Coronary artery (tissue), 2 donors: Measurements from ENCODE around the gene CEBPA.

Experiments used
- DNase-seq: peaks from one replicate; pipeline ENCODE4 v3.0.0-alpha.2; 2017; ENCODE audit warnings: low spot score
- H3K27ac ChIP-seq, 2 donors: fragments of 200-600 bp; sonication (generic); one replicate each; pipeline ENCODE4 v1.5.1; 2016 to 2019
- H3K4me3 ChIP-seq: fragments of 200-600 bp; sonication (generic); 2 replicates; pipeline ENCODE4 v1.5.1; 2016; ENCODE audit warnings: mild to moderate bottlenecking, moderate library complexity
- TF ChIP-seq, protein P1 (sequence below): fragments of 200-600 bp; sonication (generic); IDR thresholded peaks from one replicate; pipeline ENCODE4 v1.5.1; 2019; ENCODE audit warnings: antibody characterized with exemption

The CEBPA gene

DNA sequence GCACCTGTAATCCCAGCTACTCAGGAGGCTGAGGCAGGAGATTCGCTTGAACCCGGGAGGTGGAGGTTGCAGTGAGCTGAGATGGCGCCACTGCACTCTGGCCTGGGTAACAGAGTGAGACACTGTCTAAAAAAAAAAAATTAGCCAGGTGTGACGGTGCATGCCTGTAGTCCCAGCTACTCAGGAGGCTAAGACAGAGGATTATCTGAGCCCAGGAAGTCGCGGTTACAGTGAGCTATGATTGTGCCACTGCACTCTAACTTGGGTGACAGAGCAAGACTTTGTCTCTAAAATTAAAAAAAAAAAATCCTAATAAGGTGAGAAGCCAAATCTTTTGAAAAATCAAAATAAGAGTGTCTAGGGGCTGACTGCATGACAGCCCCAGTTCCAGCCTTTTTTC, 9.7 kb upstream of the CEBPA start:
- Histone ChIP-seq H3K4me3 (no peak overlapping the region), H3K27ac (no peak overlapping the region)
- TF ChIP-seq, protein P1, sequence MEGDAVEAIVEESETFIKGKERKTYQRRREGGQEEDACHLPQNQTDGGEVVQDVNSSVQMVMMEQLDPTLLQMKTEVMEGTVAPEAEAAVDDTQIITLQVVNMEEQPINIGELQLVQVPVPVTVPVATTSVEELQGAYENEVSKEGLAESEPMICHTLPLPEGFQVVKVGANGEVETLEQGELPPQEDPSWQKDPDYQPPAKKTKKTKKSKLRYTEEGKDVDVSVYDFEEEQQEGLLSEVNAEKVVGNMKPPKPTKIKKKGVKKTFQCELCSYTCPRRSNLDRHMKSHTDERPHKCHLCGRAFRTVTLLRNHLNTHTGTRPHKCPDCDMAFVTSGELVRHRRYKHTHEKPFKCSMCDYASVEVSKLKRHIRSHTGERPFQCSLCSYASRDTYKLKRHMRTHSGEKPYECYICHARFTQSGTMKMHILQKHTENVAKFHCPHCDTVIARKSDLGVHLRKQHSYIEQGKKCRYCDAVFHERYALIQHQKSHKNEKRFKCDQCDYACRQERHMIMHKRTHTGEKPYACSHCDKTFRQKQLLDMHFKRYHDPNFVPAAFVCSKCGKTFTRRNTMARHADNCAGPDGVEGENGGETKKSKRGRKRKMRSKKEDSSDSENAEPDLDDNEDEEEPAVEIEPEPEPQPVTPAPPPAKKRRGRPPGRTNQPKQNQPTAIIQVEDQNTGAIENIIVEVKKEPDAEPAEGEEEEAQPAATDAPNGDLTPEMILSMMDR = no peak
- DNase-seq = no peak

DNA sequence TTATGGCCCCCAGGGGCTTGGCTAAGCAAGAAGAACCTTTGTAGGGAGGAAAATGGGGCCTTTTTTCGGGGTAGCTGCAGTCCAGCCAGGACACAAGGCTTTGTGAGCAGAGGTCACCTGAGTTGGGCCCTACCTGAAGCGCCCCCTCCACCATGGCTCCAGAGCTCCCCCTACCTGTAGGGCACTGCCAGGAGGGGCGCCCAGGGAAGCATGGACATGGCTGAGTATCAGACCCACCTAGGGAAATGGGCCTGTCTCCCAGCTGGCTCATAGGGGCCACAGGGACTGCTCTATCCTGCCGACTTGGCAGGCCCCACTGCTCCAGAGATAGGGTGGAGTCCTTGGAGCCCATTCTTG, 9.0 kb upstream of the CEBPA start:
- TF ChIP-seq, protein P1 = no peak
- DNase-seq = no peak
- no peak overlapping the region for H3K27ac ChIP-seq

GRCh38 chr19:33310606-33311325, 8.4 kb upstream of the CEBPA start:
- Histone ChIP-seq H3K27ac (no peak overlapping the region), H3K4me3 (no peak overlapping the region)
- TF ChIP-seq, protein P1 = no peak

More for the DNA sequence above, 9.0 kb upstream of the CEBPA start:
- H3K4me3 ChIP-seq = no peak overlapping the region

GRCh38 chr19:33309826-33310225, 7.5 kb upstream of the CEBPA start:
- TF ChIP-seq, protein P1 = no peak
- Histone ChIP-seq H3K27ac (no peak overlapping the region), H3K4me3 (no peak overlapping the region)
- DNase-seq = no peak

More at GRCh38 chr19:33310606-33311325, 8.4 kb upstream of the CEBPA start:
- no peak for DNase-seq

DNA sequence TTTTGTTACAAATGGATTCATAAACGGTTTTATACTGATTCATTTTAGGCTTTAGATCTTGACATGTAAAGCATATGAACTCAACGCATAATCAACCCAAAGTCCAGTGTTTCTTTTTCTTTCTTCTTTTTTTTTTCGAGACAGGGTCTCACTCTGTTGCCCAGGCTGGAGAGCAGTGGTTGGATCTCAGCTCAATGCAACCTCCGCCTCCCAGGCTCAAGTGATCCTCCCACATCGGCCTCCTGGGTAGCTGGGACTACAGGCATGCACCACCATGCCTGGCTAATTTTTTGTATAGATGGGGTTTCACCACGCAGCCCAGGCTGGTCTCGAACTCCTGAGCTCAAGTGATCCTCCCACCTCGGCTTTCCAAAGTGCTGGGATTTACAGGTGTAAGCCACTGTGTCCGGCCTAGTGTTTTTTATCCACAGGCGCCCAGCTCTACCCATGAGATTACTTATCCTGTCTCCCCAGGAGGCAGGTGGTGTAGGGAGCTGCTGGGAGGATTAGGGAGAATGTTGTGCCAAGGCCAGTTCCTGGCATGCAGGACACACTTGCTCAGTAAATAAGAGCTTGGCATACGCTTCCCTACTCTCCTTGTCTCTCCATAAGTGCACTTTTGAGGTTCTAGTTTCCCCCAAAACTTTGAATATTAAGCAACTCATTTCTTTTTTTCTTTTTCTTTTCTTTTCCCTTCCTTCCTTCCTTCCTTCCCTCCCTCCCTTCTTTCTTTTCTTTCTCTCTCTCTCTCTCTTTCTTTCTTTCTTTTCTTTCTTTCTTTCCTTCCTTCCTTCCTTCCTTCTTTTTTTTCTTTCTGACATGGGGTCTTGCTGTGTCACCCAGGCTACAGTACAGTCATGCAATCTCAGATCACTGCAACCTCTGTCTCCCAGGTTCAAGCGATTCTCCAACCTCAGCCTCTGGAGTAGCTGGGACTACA, 4.8 kb upstream of the CEBPA start:
- TF ChIP-seq, protein P1 = no peak
- Histone ChIP-seq H3K4me3 (no peak overlapping the region), H3K27ac (no peak overlapping the region)
- DNase-seq = no peak

- no peak overlapping the region for H3K27ac ChIP-seq
- TF ChIP-seq, protein P1 = no peak
- no peak overlapping the region for H3K4me3 ChIP-seq
- DNase-seq = no peak
Observed at GRCh38 chr19:33306191-33306590, 3.9 kb upstream of the CEBPA start.
